Mesothelial cell of epicardium (in vitro differentiated cells): ENCODE data around the gene TBCD. TPM values are rescaled to one million over a fixed set of nuclear protein-coding genes. Genes with fewer than 3 reads are reported as not detected.

Experiments used
- DNase-seq, 2 experiments: peaks; one replicate each; pipeline ENCODE4 v3.0.0; 2021; ENCODE audit warnings: low spot score in 2 of 2; ENCODE audit not compliant: unreplicated experiment in 2 of 2
- H3K27ac Mint-ChIP-seq: 2 replicates; pipeline ENCODE4 v1.8.0; 2021; ENCODE audit warnings: mixed read lengths
- H3K27me3 Mint-ChIP-seq: 2 replicates; pipeline ENCODE4 v1.8.0; 2021; ENCODE audit warnings: low read depth, mixed read lengths
- H3K36me3 Mint-ChIP-seq: 2 replicates; pipeline ENCODE4 v1.8.0; 2021; ENCODE audit warnings: mixed read lengths
- H3K4me1 Mint-ChIP-seq: 2 replicates; pipeline ENCODE4 v1.8.0; 2021; ENCODE audit warnings: mixed read lengths
- H3K4me3 Mint-ChIP-seq: 2 replicates; pipeline ENCODE4 v1.8.0; 2021; ENCODE audit warnings: mild to moderate bottlenecking, moderate library complexity, mixed read lengths
- H3K9me3 Mint-ChIP-seq: 2 replicates; pipeline ENCODE4 v1.8.0; 2021; ENCODE audit warnings: mixed read lengths
- total RNA-seq: library from RNA; stranded (reverse); gene quantifications from 3 replicates; pipeline ENCODE4 v1.2.1, GENCODE V29; 2021
- TF ChIP-seq, protein P1 (sequence below): fragments of 200-600 bp; sonication (generic); IDR thresholded peaks from one replicate; pipeline ENCODE4 v1.5.0; 2021; ENCODE audit warnings: antibody characterized with exemption; ENCODE audit not compliant: unreplicated experiment

Gene TBCD
- total RNA-seq, 1 donor from 2014 or later, result 117 TPM

DNA sequence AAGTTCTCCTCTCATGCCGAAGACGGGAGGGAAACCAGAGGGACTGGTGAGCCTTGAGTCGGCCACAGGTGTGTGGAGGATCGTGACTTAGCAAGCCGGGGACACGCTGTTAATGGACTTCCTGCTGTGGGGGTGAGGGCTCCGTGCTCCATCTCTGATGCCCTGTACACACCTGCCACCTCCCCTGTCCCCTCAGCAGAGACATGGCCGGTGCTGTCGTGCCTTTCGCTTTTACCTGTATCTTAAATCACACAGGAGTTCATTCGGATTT lies 163.8 kb downstream of the TBCD start:
- H3K27ac Mint-ChIP-seq, result no peak overlapping the region

DNA sequence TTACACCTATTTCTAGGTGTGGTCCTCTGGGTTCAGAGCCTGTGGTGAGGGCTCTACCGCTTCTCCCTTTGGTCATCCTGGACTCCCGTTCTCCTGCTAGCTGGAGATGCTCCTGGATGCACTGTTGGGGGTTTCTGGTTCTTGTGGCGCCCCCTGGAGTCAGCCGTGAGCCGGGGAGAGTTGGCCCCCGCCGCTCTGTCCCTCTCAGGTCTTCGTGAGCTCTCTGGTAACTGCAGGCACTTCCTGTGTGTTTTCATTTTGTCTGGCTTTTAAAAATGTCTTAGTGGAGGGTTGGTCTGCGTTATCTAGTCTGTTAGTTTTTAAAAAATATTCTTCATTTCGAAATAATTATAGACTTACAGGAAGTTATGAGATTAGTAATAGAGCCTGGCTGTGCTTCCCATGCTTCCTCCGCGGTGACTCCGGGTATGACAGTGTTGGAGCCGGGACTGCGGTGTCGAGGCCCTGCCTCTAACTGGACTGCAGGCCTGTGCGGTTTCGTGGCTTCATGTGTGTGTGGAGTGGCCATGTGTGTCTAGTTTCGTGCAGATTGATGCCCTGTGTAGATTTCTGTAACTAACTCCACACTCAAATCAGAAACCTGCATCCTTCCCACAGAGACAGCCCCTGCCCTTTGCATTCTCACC lies 166.0 kb downstream of the TBCD start:
- no peak for DNase-seq
- H3K27me3 Mint-ChIP-seq, result no peaks in the 10 kb centered on the region
- TF ChIP-seq, protein P1, sequence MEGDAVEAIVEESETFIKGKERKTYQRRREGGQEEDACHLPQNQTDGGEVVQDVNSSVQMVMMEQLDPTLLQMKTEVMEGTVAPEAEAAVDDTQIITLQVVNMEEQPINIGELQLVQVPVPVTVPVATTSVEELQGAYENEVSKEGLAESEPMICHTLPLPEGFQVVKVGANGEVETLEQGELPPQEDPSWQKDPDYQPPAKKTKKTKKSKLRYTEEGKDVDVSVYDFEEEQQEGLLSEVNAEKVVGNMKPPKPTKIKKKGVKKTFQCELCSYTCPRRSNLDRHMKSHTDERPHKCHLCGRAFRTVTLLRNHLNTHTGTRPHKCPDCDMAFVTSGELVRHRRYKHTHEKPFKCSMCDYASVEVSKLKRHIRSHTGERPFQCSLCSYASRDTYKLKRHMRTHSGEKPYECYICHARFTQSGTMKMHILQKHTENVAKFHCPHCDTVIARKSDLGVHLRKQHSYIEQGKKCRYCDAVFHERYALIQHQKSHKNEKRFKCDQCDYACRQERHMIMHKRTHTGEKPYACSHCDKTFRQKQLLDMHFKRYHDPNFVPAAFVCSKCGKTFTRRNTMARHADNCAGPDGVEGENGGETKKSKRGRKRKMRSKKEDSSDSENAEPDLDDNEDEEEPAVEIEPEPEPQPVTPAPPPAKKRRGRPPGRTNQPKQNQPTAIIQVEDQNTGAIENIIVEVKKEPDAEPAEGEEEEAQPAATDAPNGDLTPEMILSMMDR, result no peak
- peak overlapping the region; percentile 53 for H3K27ac Mint-ChIP-seq
- H3K4me3 Mint-ChIP-seq, result no peak overlapping the region
- H3K9me3 Mint-ChIP-seq, result no peaks in the 10 kb centered on the region
- no peaks in the 10 kb centered on the region for H3K4me1 Mint-ChIP-seq
- peaks cover 10% of the 10 kb centered on the region for H3K36me3 Mint-ChIP-seq

More for the DNA sequence above, 163.8 kb downstream of the TBCD start:
- TF ChIP-seq, protein P1, result no peak
- DNase-seq, result no peak
- Mint-ChIP-seq H3K4me1 (no peaks in the 10 kb centered on the region), H3K4me3 (no peak overlapping the region), H3K9me3 (no peaks in the 10 kb centered on the region), H3K27me3 (no peaks in the 10 kb centered on the region), H3K36me3 (peaks cover 12% of the 10 kb centered on the region)

DNA sequence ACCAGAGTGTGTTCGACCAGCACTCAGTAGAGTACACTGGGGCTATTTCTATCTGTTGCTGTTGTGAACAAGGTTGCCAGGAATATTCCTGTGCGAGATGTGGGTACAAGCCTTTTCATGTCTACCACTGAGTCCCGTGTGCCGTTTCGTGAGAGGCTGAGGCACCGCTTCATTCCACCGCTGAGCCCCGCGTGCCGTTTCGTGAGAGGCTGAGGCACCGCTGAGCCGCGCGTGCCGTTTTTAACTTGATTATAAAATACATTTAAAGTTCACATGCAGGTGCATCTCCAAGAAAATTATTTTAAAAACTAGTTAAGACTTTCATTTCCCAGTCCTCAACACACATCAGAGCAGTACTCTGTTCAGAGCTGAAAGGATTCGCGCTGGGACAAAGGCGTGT lies 166.6 kb downstream of the TBCD start:
- peaks cover 10% of the 10 kb centered on the region for H3K36me3 Mint-ChIP-seq
- H3K4me1 Mint-ChIP-seq, result no peaks in the 10 kb centered on the region
- TF ChIP-seq, protein P1, result no peak
- no peaks in the 10 kb centered on the region for H3K9me3 Mint-ChIP-seq
- H3K27ac Mint-ChIP-seq, result no peak overlapping the region
- no peak for DNase-seq
- no peak overlapping the region for H3K4me3 Mint-ChIP-seq
- H3K27me3 Mint-ChIP-seq, result no peaks in the 10 kb centered on the region

DNA sequence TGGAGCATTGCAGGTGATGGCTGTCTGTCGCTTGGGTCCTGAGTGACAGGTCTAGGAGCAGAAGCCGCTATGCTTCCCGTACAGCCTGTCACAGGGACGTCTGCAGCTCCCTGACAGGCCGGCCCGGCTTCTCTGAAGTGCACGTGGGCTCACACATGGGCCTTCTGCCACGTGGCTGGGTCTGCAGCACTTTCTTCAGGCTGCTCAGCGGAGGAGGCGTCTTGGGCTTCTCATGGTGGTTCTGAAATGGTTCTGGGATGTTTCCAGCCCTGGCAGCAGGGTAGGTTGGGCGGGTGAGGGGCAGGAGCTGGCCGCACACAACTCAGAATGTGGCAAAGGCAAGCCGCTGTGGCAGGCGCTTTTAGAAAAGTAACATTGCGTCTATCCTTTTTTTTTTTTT lies 168.3 kb downstream of the TBCD start:
- Mint-ChIP-seq H3K4me1 (no peaks in the 10 kb centered on the region), H3K27me3 (no peaks in the 10 kb centered on the region), H3K27ac (no peak overlapping the region), H3K36me3 (peaks cover 8% of the 10 kb centered on the region), H3K4me3 (no peak overlapping the region), H3K9me3 (no peaks in the 10 kb centered on the region)
- TF ChIP-seq, protein P1, result no peak
- no peak for DNase-seq

DNA sequence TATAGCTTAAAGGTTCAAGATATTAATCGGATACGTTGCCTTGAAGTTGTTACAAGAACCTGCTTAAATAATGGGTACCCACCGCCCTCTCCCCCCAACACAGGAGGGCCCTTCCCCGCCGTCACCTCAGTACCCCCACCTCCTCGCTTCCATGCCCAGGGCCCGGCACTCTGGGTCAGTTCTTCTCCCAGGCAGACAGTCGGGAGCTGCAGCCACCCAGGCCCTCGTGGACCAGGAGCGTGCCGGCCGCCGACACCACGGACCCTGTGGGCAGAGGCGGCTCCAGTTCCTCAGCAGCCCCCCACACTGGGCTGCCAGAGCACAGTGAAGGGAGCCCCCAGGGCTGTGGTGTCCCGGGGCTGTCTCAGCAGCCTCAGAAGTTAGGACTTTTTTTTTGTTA lies 168.8 kb downstream of the TBCD start:
- DNase-seq, result no peak
- Mint-ChIP-seq H3K4me1 (no peaks in the 10 kb centered on the region), H3K27me3 (no peaks in the 10 kb centered on the region), H3K27ac (no peak overlapping the region), H3K9me3 (no peaks in the 10 kb centered on the region), H3K4me3 (no peak overlapping the region), H3K36me3 (peaks cover 5% of the 10 kb centered on the region)
- TF ChIP-seq, protein P1, result no peak

DNA sequence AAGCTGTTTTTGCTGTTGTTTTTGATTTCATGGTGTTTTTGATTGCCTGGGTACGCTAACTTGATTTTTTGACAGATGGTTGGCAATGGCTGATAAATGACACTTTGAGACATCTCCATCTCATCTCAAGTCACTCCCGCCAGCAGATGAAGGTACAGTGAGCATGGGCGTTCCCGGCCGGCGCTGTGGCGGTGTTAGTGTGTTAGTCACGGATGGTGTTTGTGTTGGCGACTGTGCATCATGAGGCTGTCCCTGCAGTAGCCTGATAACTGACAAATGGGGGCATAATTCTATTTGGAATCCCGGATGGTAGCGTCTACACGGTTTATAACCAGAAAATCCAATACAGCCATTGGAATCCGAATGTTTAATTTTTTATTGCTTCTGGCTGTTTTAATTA lies 169.6 kb downstream of the TBCD start:
- H3K4me3 Mint-ChIP-seq, result no peak overlapping the region

More for the DNA sequence above, 169.6 kb downstream of the TBCD start:
- Mint-ChIP-seq H3K27me3 (no peaks in the 10 kb centered on the region), H3K27ac (no peak overlapping the region), H3K36me3 (peaks cover 8% of the 10 kb centered on the region), H3K9me3 (no peaks in the 10 kb centered on the region), H3K4me1 (no peaks in the 10 kb centered on the region)
- TF ChIP-seq, protein P1, result no peak
- DNase-seq, result no peak
